Upper lobe of left lung (tissue), 4 donors: ENCODE measurements around the gene PRICKLE2.

Experiments
- CTCF ChIP-seq, 6 experiments: fragments of 450-650 bp in 4 of 6; fragments of 200-600 bp in 2 of 6; sonication (generic) in 2 of 6; IDR thresholded peaks; one replicate each; pipeline ENCODE4 v1.5.1; 2016 to 2019; ENCODE audit warnings: antibody characterized with exemption in 6 of 6
- POLR2A ChIP-seq, 4 donors: fragments of 450-650 bp; IDR thresholded peaks; one replicate each; pipeline ENCODE4 v1.5.1; 2016 to 2017; ENCODE audit warnings: antibody characterized with exemption in 4 of 4, mild to moderate bottlenecking in 2 of 4
- POLR2AphosphoS5 ChIP-seq, 2 donors: sonication (generic); formaldehyde crosslinking; IDR thresholded peaks; one replicate each; pipeline ENCODE4 v1.5.1; 2017; ENCODE audit warnings: antibody characterized with exemption in 2 of 2

GRCh38 chr3:64167351-64167750, 57.9 kb downstream of the PRICKLE2 start:
- TF ChIP-seq POLR2A (IDR thresholded peaks at IDR 0.05) (no peak), CTCF (IDR thresholded peaks at IDR 0.05) (no peak), POLR2AphosphoS5 (IDR thresholded peaks at IDR 0.05) (no peak)
